NCI-H2171 treated with DMSO at 0.1 percent for 48 hours (cell line): ENCODE results near the gene LDB2.

Experiments used
- DNase-seq: peaks from one replicate; lab custom pipeline; 2025; lab: John Stamatoyannopoulos, UW

Gene LDB2

GRCh38 chr4:16721613-16722291 lies 176.7 kb downstream of the LDB2 start:
- DNase-seq, result no peak

- no peak for DNase-seq
Observed at GRCh38 chr4:16720761-16721160, 177.7 kb downstream of the LDB2 start.

- no peak for DNase-seq
Observed at GRCh38 chr4:16717266-16717970, 181.0 kb downstream of the LDB2 start.

- no peak for DNase-seq
Observed at GRCh38 chr4:16715482-16715881, 183.0 kb downstream of the LDB2 start.

- no peak for DNase-seq
Observed at GRCh38 chr4:16714191-16714590, 184.3 kb downstream of the LDB2 start.

GRCh38 chr4:16713696-16714095 lies 184.7 kb downstream of the LDB2 start:
- no peak for DNase-seq

GRCh38 chr4:16713271-16713670 lies 185.2 kb downstream of the LDB2 start:
- no peak for DNase-seq

GRCh38 chr4:16710198-16710597 lies 188.2 kb downstream of the LDB2 start:
- DNase-seq, result no peak

GRCh38 chr4:16707874-16708273 lies 190.6 kb downstream of the LDB2 start:
- DNase-seq, result no peak

- no peak for DNase-seq
Observed at GRCh38 chr4:16706251-16706650, 192.2 kb downstream of the LDB2 start.

- DNase-seq, result no peak
Observed at GRCh38 chr4:16705341-16705740, 193.1 kb downstream of the LDB2 start.

- DNase-seq, result no peak
Observed at GRCh38 chr4:16704489-16704888, 194.0 kb downstream of the LDB2 start.

GRCh38 chr4:16695896-16696295 lies 202.5 kb downstream of the LDB2 start:
- no peak for DNase-seq

- no peak for DNase-seq
Observed at GRCh38 chr4:16694884-16695276, 203.6 kb downstream of the LDB2 start.

- DNase-seq, result no peak
Observed at GRCh38 chr4:16694173-16694883, 204.1 kb downstream of the LDB2 start.

- DNase-seq, result no peak
Observed at GRCh38 chr4:16693641-16694040, 204.8 kb downstream of the LDB2 start.

- DNase-seq, result no peak
Observed at GRCh38 chr4:16692961-16693506, 205.4 kb downstream of the LDB2 start.

- DNase-seq, result no peak
Observed at GRCh38 chr4:16692524-16692923, 205.9 kb downstream of the LDB2 start.

GRCh38 chr4:16692046-16692445 lies 206.4 kb downstream of the LDB2 start:
- no peak for DNase-seq

- DNase-seq, result no peak
Observed at GRCh38 chr4:16691450-16691849, 207.0 kb downstream of the LDB2 start.

- no peak for DNase-seq
Observed at GRCh38 chr4:16687845-16688244, 210.6 kb downstream of the LDB2 start.

- no peak for DNase-seq
Observed at GRCh38 chr4:16687011-16687410, 211.4 kb downstream of the LDB2 start.

GRCh38 chr4:16686195-16686594 lies 212.2 kb downstream of the LDB2 start:
- DNase-seq, result no peak
